Panc1 (cell line): ENCODE data around the gene CAPN8.

Source experiments
- CTCF ChIP-seq: fragments of 450-650 bp; IDR thresholded peaks from 2 replicates; pipeline ENCODE4 v1.5.1; 2017; ENCODE audit warnings: mild to moderate bottlenecking
- POLR2AphosphoS5 ChIP-seq: IDR thresholded peaks from 2 replicates; pipeline ENCODE4 v1.6.1; 2012; ENCODE audit warnings: mild to moderate bottlenecking, low read depth, low read length, moderate library complexity
- REST ChIP-seq, 2 experiments: IDR thresholded peaks; 2 replicates each; pipeline ENCODE4 v1.6.1; 2011 to 2012; ENCODE audit warnings: low read depth in 2 of 2, control low read depth in 1 of 2, low read length in 1 of 2, mild to moderate bottlenecking in 1 of 2, moderate library complexity in 1 of 2; ENCODE audit not compliant: insufficient read depth in 1 of 2

DNA sequence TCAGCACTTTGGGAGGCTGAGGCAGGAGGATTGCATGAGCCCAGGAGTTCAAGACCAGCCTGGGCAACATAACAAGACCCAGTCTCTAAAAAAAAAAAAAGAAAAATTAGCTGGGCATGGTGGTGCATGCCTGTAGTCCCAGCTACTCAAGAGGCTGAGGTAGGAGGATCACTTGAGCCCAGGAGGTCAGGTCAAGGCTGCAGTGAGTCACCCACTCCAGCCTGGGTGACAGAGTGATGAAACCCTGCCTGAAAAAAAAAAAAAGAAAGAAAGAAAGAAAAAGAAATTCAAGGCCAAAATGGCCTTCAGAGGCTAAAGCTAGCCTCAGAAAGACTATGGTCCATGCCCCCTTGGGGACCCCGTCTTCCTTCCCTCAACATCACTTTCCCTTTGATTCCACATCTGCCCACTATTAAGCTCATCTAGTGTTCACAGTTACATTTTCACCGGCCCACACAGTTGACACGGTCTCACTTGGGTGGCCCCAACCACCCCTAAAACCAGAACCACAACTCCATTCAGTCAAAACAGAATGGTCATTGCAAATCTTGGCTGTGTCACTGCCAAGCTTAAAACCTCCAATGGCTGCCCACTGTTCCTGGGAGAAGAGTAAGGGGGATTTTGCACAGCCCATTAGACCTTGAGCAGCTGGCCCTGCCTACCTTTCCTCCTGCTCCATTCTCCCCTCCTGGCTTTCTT is 2.1 kb upstream of the CAPN8 start:
- TF ChIP-seq CTCF, result no peak
- TF ChIP-seq POLR2AphosphoS5, result no peak
- no peak for TF ChIP-seq REST (IDR thresholded peaks at IDR 0.05; ENCODE audit: insufficient read depth in 1 of 2, low read depth in 2 of 2, low read length in 1 of 2)
